ENCODE data around the gene FCAR. TPM values are rescaled to one million over a fixed set of nuclear protein-coding genes. Genes with fewer than 3 reads are reported as not detected.
"Not testable (repeated sequence)": the region's sequence is repeated elsewhere in the genome, so short reads cannot be mapped to it uniquely, and the experiment has no call there.

FCAR gene
- total RNA-seq, 1 donor = 91.3 TPM

- H3K4me1 ChIP-seq (ENCODE audit: insufficient read depth, low read length) = peaks cover 31% of the 10 kb centered on the region
- peaks cover 3% of the 10 kb centered on the region for H3K27me3 ChIP-seq (ENCODE audit: insufficient read depth, low read length)
- H3K9me3 ChIP-seq (ENCODE audit: low read depth, low read length) = no peaks in the 10 kb centered on the region
- no peak overlapping the region for H3K4me3 ChIP-seq (ENCODE audit: low read length)
Observed at GRCh38 chr19:54905421-54905802, 31.4 kb downstream of the FCAR start.

- Histone ChIP-seq H3K4me1 (ENCODE audit: insufficient read depth, low read length) (peaks cover 26% of the 10 kb centered on the region), H3K27me3 (ENCODE audit: insufficient read depth, low read length) (peaks cover 3% of the 10 kb centered on the region), H3K4me3 (ENCODE audit: low read length) (peak within 1 kb of the TSS; percentile 32), H3K9me3 (ENCODE audit: low read depth, low read length) (no peaks in the 10 kb centered on the region)
Observed at GRCh38 chr19:54905803-54906511, 31.9 kb downstream of the FCAR start, which contains the start of gene NCR1. NCR1 (plus strand) TSS chr19:54906148; CDS start chr19:54906188, 40 bp downstream.

- Histone ChIP-seq H3K27me3 (ENCODE audit: insufficient read depth, low read length) (peaks cover 3% of the 10 kb centered on the region), H3K9me3 (ENCODE audit: low read depth, low read length) (no peaks in the 10 kb centered on the region), H3K4me3 (ENCODE audit: low read length) (peak overlapping the region; percentile 32), H3K4me1 (ENCODE audit: insufficient read depth, low read length) (peaks cover 19% of the 10 kb centered on the region)
Observed at GRCh38 chr19:54906819-54907218, 32.8 kb downstream of the FCAR start.

GRCh38 chr19:54907899-54908298 is 33.9 kb downstream of the FCAR start:
- H3K4me1 ChIP-seq (ENCODE audit: insufficient read depth, low read length); H3K4me3 ChIP-seq (ENCODE audit: low read length); H3K27me3 ChIP-seq (ENCODE audit: insufficient read depth, low read length); H3K9me3 ChIP-seq (ENCODE audit: low read depth, low read length): not testable (repeated sequence)

GRCh38 chr19:54916822-54917221 is 42.8 kb downstream of the FCAR start:
- H3K4me3 ChIP-seq (ENCODE audit: low read length) = no peak overlapping the region
- peaks cover 16% of the 10 kb centered on the region for H3K4me1 ChIP-seq (ENCODE audit: insufficient read depth, low read length)
- H3K9me3 ChIP-seq (ENCODE audit: low read depth, low read length) = no peaks in the 10 kb centered on the region
- no peaks in the 10 kb centered on the region for H3K27me3 ChIP-seq (ENCODE audit: insufficient read depth, low read length)

- H3K4me3 ChIP-seq (ENCODE audit: low read length) = no peak overlapping the region
- H3K4me1 ChIP-seq (ENCODE audit: insufficient read depth, low read length) = peaks cover 19% of the 10 kb centered on the region
- no peaks in the 10 kb centered on the region for H3K27me3 ChIP-seq (ENCODE audit: insufficient read depth, low read length)
- no peaks in the 10 kb centered on the region for H3K9me3 ChIP-seq (ENCODE audit: low read depth, low read length)
Observed at GRCh38 chr19:54918499-54918898, 44.5 kb downstream of the FCAR start.

GRCh38 chr19:54919646-54920563 is 45.9 kb downstream of the FCAR start:
- not testable (repeated sequence) for H3K4me3 ChIP-seq (ENCODE audit: low read length); H3K9me3 ChIP-seq (ENCODE audit: low read depth, low read length); H3K27me3 ChIP-seq (ENCODE audit: insufficient read depth, low read length)
- peaks cover 21% of the 10 kb centered on the region for H3K4me1 ChIP-seq (ENCODE audit: insufficient read depth, low read length)

- Histone ChIP-seq H3K4me1 (ENCODE audit: insufficient read depth, low read length) (peaks cover 21% of the 10 kb centered on the region), H3K9me3 (ENCODE audit: low read depth, low read length) (no peaks in the 10 kb centered on the region), H3K4me3 (ENCODE audit: low read length) (no peak overlapping the region), H3K27me3 (ENCODE audit: insufficient read depth, low read length) (no peaks in the 10 kb centered on the region)
Observed at GRCh38 chr19:54921082-54921481, 47.0 kb downstream of the FCAR start.

GRCh38 chr19:54923276-54923675 is 49.2 kb downstream of the FCAR start:
- peaks cover 3% of the 10 kb centered on the region for H3K9me3 ChIP-seq (ENCODE audit: low read depth, low read length)
- no peak overlapping the region for H3K4me3 ChIP-seq (ENCODE audit: low read length)
- H3K27me3 ChIP-seq (ENCODE audit: insufficient read depth, low read length) = no peaks in the 10 kb centered on the region
- H3K4me1 ChIP-seq (ENCODE audit: insufficient read depth, low read length) = peaks cover 4% of the 10 kb centered on the region

- H3K4me3 ChIP-seq (ENCODE audit: low read length) = no peak overlapping the region
- H3K9me3 ChIP-seq (ENCODE audit: low read depth, low read length) = peaks cover 9% of the 10 kb centered on the region
- H3K4me1 ChIP-seq (ENCODE audit: insufficient read depth, low read length) = peaks cover 3% of the 10 kb centered on the region
- H3K27me3 ChIP-seq (ENCODE audit: insufficient read depth, low read length) = no peaks in the 10 kb centered on the region
Observed at GRCh38 chr19:54928299-54928698, 54.3 kb downstream of the FCAR start.

- no peak overlapping the region for H3K4me3 ChIP-seq (ENCODE audit: low read length)
- no peaks in the 10 kb centered on the region for H3K9me3 ChIP-seq (ENCODE audit: low read depth, low read length)
- no peaks in the 10 kb centered on the region for H3K27me3 ChIP-seq (ENCODE audit: insufficient read depth, low read length)
- no peaks in the 10 kb centered on the region for H3K4me1 ChIP-seq (ENCODE audit: insufficient read depth, low read length)
Observed at GRCh38 chr19:54937926-54938325, 63.9 kb downstream of the FCAR start.

- H3K27me3 ChIP-seq (ENCODE audit: insufficient read depth, low read length) = no peaks in the 10 kb centered on the region
- H3K4me1 ChIP-seq (ENCODE audit: insufficient read depth, low read length) = no peaks in the 10 kb centered on the region
- no peaks in the 10 kb centered on the region for H3K9me3 ChIP-seq (ENCODE audit: low read depth, low read length)
- H3K4me3 ChIP-seq (ENCODE audit: low read length) = no peak overlapping the region
Observed at GRCh38 chr19:54938906-54939305, 64.9 kb downstream of the FCAR start.

- H3K4me3 ChIP-seq (ENCODE audit: low read length); H3K27me3 ChIP-seq (ENCODE audit: insufficient read depth, low read length); H3K4me1 ChIP-seq (ENCODE audit: insufficient read depth, low read length); H3K9me3 ChIP-seq (ENCODE audit: low read depth, low read length): not testable (repeated sequence)
Observed at GRCh38 chr19:54939538-54939937, 65.5 kb downstream of the FCAR start.
